Glutamatergic neuron (in vitro differentiated cells): ENCODE results near the gene TXNDC11. TPM values are rescaled to one million over a fixed set of nuclear protein-coding genes. Genes with fewer than 3 reads are reported as not detected.

Source experiments
- DNase-seq: peaks from one replicate; pipeline ENCODE4 v3.0.0; 2022
- H3K27ac Mint-ChIP-seq: one replicate; pipeline ENCODE4 v1.8.0; 2020; ENCODE audit warnings: mild to moderate bottlenecking, mixed read lengths, inconsistent platforms; ENCODE audit not compliant: unreplicated experiment
- H3K27me3 Mint-ChIP-seq: one replicate; pipeline ENCODE4 v1.8.0; 2020; ENCODE audit warnings: mild to moderate bottlenecking, moderate library complexity, mixed read lengths, inconsistent platforms; ENCODE audit not compliant: unreplicated experiment
- H3K36me3 Mint-ChIP-seq: one replicate; pipeline ENCODE4 v1.8.0; 2020; ENCODE audit warnings: mild to moderate bottlenecking, mixed read lengths, inconsistent platforms; ENCODE audit not compliant: unreplicated experiment
- H3K4me1 Mint-ChIP-seq: one replicate; pipeline ENCODE4 v1.8.0; 2020; ENCODE audit warnings: mild to moderate bottlenecking, low read depth, mixed read lengths, inconsistent platforms; ENCODE audit not compliant: unreplicated experiment
- H3K4me3 Mint-ChIP-seq: one replicate; pipeline ENCODE4 v1.8.0; 2020; ENCODE audit warnings: mild to moderate bottlenecking, mixed read lengths, inconsistent platforms; ENCODE audit not compliant: unreplicated experiment
- H3K9me3 Mint-ChIP-seq: one replicate; pipeline ENCODE4 v1.8.0; 2020; ENCODE audit warnings: mild to moderate bottlenecking, moderate library complexity, mixed read lengths, inconsistent platforms; ENCODE audit not compliant: unreplicated experiment
- total RNA-seq: library from RNA; stranded (reverse); fragmentation: NEBNext Ultra II Directional; extraction: Animal tissue kit (Norgen Biotek cat#: 25700); gene quantifications from one replicate; pipeline ENCODE4 v1.2.1, GENCODE V29; 2021; ENCODE audit not compliant: unreplicated experiment
- TF ChIP-seq, protein P1 (sequence below): fragments of 200-600 bp; sonication (generic); IDR thresholded peaks from one replicate; pipeline ENCODE4 v1.5.0; 2021; ENCODE audit not compliant: partially characterized antibody, unreplicated experiment

The TXNDC11 gene
- total RNA-seq, 1 donor from 2014 or later: 18.4 TPM

DNA sequence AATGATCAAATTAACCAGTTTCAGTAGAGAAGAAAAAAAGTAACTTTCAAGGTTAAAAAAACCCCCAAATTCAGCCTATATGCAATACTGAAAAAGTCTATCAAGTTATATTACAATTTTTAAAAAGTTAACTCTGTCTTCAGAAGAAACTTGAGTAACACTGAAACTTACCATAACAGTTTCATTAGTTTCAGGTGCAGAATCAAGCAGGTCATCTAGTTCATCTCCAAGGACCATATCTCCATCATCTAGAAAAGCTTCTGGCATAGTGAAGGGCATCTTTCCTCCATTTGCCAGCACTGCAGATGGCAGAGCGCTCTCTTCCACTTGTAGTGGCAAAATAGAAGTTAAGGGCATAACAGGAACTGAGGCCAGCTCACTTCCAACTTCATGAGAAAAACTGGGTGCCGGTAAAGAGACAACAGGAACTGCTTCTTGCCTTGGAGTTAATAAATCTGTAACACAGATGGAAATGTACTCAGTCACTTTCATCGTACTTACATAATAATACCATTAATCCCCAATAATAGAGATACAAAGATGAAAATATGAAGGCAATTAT, 31.5 kb upstream of the TXNDC11 start:
- TF ChIP-seq, protein P1, sequence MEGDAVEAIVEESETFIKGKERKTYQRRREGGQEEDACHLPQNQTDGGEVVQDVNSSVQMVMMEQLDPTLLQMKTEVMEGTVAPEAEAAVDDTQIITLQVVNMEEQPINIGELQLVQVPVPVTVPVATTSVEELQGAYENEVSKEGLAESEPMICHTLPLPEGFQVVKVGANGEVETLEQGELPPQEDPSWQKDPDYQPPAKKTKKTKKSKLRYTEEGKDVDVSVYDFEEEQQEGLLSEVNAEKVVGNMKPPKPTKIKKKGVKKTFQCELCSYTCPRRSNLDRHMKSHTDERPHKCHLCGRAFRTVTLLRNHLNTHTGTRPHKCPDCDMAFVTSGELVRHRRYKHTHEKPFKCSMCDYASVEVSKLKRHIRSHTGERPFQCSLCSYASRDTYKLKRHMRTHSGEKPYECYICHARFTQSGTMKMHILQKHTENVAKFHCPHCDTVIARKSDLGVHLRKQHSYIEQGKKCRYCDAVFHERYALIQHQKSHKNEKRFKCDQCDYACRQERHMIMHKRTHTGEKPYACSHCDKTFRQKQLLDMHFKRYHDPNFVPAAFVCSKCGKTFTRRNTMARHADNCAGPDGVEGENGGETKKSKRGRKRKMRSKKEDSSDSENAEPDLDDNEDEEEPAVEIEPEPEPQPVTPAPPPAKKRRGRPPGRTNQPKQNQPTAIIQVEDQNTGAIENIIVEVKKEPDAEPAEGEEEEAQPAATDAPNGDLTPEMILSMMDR: no peak
- H3K27ac Mint-ChIP-seq: no peak overlapping the region
- H3K9me3 Mint-ChIP-seq: no peaks in the 10 kb centered on the region
- H3K4me3 Mint-ChIP-seq: no peak overlapping the region
- no peak for DNase-seq
- no peaks in the 10 kb centered on the region for H3K36me3 Mint-ChIP-seq
- H3K27me3 Mint-ChIP-seq: no peaks in the 10 kb centered on the region
- no peaks in the 10 kb centered on the region for H3K4me1 Mint-ChIP-seq

DNA sequence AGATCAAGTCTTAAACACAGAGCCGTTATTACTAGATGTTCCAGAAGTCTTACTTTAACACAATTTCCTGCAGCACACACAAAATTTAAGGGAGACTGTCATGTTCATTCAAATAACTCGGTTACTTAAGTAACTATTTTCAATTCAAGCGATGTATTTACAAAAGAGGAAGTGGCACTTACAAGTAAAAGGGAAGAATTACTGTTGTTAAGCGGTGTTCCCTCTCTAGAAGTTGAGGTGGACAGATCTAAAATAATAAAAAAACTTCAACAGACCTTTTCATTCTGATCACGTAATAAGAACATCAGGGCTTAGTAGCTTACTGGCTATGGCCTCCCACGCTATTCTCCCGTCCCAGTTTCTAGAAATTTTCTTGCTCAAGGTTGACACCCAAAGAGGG, 26.2 kb upstream of the TXNDC11 start:
- H3K36me3 Mint-ChIP-seq: no peaks in the 10 kb centered on the region
- TF ChIP-seq, protein P1: no peak
- no peak for DNase-seq
- no peak overlapping the region for H3K4me3 Mint-ChIP-seq
- no peaks in the 10 kb centered on the region for H3K27me3 Mint-ChIP-seq
- H3K4me1 Mint-ChIP-seq: no peaks in the 10 kb centered on the region
- no peaks in the 10 kb centered on the region for H3K9me3 Mint-ChIP-seq
- H3K27ac Mint-ChIP-seq: no peak overlapping the region

DNA sequence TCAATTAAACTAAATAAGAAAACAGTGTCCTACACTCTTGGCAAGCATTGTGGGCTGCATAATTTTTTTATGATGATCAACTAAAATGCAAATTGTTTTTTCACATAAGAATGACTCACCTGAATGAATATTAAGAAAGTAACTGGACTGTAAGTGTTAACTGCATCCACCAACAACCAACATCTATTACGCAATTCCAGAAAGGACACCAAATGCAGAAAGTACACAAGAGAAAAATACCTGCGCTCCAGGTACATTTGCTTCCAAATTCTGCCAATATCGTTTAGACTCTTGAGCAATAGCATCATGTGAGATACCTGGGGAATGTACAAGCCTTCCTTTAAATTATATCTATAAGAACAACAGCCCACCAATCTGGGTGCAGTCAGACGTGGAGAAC, 19.8 kb upstream of the TXNDC11 start:
- Mint-ChIP-seq H3K27me3 (no peaks in the 10 kb centered on the region), H3K27ac (no peak overlapping the region), H3K9me3 (no peaks in the 10 kb centered on the region), H3K36me3 (peaks cover 3% of the 10 kb centered on the region), H3K4me1 (no peaks in the 10 kb centered on the region), H3K4me3 (no peak overlapping the region)
- TF ChIP-seq, protein P1: no peak
- no peak for DNase-seq

DNA sequence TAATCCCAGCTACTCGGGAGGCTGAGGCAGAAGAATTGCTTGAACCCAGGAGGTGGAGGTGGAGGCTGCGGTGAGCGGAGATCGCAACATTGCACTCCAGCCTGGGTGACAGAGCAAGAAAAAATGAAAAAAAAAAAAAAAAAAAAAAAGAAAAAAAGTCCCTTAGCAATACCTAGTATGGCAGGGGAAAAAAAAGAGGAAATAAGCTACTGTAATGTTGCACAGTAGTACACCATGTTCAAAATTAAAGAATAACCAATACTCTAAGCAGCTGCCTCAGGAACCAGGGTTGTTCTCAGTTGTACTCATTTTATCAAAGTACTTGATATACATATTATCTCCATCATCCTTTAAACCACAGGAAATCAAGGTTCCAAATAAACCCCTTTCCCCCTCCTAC, 17.3 kb upstream of the TXNDC11 start:
- H3K4me1 Mint-ChIP-seq: no peaks in the 10 kb centered on the region
- peaks cover 3% of the 10 kb centered on the region for H3K36me3 Mint-ChIP-seq
- H3K27ac Mint-ChIP-seq: no peak overlapping the region
- no peak overlapping the region for H3K4me3 Mint-ChIP-seq
- DNase-seq: no peak
- H3K9me3 Mint-ChIP-seq: no peaks in the 10 kb centered on the region
- TF ChIP-seq, protein P1: no peak
- no peaks in the 10 kb centered on the region for H3K27me3 Mint-ChIP-seq

DNA sequence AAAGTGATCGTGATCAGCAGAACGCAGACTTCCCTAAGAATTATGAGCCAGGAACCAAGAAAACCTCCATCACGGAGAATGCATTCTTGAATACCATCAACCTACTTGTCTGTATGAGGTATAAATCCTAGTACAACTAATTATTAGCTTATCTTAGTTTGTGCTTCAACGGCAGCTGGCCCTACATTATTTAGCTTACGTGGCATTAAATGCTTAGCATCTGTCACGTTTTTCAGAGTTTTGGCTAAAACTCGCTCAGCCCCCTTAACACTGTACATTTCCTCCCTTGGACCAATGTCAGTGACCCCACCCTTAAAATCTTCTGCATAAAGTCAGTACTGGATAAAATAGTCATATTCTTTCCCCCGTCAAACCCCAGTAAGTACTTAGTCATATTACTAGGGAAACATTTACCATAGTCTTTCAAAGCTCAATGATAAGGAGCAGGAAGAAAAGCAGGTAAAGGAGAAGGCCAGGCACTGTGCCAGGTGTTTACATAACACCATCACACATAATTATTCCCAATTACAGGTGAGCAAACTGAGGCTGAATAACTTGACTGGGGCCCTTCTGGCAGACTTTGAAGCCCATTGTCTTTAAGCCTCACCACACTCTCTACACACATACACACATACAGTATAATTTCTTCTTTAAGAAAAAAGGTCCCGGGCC, 16.6 kb upstream of the TXNDC11 start:
- Mint-ChIP-seq H3K9me3 (no peaks in the 10 kb centered on the region), H3K27me3 (no peaks in the 10 kb centered on the region), H3K4me1 (no peaks in the 10 kb centered on the region), H3K27ac (no peak overlapping the region), H3K4me3 (no peak overlapping the region), H3K36me3 (peaks cover 3% of the 10 kb centered on the region)
- DNase-seq: no peak
- TF ChIP-seq, protein P1: no peak
